Stimulated activated CD4-positive, alpha-beta T cell treated with anti-CD3 and anti-CD28 coated beads, Interleukin-15, amount 100 ng/mL, for 1 hour (primary cell): ENCODE data around the gene CNDP1.
"Not testable (repeated sequence)": the region's sequence is repeated elsewhere in the genome, so short reads cannot be mapped to it uniquely, and the experiment has no call there.

Source experiments
- DNase-seq, 2 donors: peaks; one replicate each; pipeline ENCODE4 v3.0.0-alpha.2; 2020; ENCODE audit warnings: low read depth in 1 of 2, low spot score in 1 of 2

CNDP1 gene

DNA sequence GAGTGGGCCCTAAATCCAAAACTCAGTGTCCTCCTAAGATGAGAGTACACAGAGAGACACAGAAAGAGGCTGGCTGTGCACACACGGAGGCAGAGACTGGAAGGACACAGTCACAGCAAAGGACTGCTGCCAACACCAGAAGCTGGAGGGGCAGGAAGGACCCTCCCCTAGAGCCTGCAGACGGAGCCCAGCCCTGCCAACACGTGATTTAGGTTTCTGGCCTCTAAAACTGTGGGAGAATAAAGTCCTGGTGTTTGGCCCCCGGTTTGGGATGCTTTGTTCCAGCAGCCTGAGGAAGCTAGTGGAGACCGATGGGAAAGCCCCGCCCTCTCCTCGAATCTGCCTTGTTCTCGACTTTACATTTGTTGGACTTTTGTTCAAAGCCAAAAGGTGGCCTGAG, 10.6 kb downstream of the CNDP1 start:
- no peak for DNase-seq

DNA sequence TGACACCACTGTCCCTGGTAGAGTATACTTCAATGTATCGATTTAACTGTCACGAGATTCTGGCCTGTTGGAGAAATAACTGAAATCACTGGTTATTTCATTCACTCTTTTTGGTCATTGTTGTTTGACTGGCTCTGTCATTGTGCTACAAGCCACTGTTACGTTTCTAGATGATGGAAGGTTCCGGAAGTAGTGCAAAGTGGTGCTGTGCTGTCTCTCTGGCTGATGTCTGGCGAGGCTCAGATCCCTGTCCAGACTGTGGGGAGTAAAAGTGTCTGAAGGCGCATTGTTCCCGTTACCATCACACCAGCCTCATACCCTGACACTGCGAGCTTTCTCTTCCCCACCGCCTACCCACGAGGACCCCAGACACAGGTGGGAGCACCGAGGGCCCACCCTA, 11.7 kb downstream of the CNDP1 start:
- no peak for DNase-seq

GRCh38 chr18:74546751-74547530, 12.6 kb downstream of the CNDP1 start:
- DNase-seq: no peak

GRCh38 chr18:74547860-74548259, 13.6 kb downstream of the CNDP1 start:
- DNase-seq: no peak

DNA sequence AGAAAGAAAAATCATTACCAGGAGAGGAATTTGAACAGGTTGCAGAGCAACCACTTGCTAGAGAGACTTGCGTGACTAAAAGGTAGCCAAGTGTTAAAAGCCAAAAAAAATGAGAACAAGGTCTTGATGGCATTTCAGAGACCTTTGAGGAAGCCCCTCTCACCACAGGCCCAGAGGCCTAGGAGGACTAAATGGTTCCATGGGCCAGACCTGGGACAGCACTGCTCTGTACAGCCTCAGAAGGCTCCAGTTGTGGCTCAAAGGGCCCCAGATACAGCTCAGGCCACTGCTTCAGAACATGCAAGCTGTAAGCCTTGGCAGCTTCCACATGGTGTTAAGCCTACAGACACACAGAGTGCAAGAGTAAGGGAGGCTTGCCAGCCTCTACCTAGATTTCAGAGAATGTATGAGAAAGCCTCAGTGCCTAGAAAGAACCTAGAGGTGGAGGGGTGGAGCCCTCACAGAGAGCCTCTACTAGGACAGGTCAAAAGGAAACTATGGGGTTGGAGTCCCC, 15.3 kb downstream of the CNDP1 start:
- no peak for DNase-seq

DNA sequence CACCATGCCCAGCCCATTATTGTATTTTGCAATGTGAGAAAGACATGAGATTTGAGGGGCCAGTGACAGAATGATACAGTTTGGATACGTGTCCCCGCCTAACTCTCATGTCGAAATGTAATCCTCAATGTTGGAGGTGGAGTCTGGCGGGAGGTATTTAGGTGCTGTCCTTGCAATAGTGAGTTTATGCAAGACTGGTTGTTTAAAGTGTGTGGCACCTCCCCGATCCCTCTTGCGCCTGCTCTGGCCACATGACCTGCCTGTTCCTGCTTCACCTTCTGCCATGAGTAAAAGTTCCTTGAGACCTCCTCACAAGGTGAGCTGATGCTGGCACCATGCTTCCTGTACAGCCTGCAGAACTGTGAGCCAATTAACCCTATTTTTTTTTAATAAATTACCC, 16.6 kb downstream of the CNDP1 start:
- no peak for DNase-seq

- no peak for DNase-seq
Observed at GRCh38 chr18:74551452-74551851, 17.2 kb downstream of the CNDP1 start.

DNA sequence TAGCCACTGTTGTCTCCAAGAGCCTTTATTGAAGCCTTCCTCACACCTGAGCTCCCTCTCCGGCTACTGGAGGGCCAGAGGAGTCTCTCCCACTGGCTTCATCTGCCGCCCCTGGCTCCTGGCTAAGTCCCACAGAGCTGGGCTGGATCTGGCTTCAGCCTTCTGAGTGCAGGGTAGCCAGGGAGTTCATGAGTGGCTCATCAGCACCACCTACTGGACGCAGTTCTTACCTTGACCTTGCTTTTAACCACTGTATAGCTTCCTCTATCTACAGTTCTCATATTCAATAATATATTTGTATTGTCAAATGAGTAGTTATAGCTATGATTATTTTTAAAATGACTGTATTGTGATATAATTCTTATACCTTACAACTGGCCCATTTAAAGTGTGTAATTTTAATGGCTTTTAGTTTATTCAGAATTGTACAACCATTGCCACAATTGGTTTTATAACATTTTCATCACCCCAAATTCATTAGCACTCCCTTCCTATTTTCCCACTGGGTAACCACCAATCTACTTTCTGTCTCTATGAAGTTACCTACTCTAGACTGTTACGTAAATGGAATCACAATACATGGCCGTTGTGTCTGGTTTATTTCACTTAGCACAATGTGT, 17.7 kb downstream of the CNDP1 start:
- DNase-seq: peak; percentile 39 to 47

GRCh38 chr18:74556126-74556525, 21.8 kb downstream of the CNDP1 start:
- DNase-seq: no peak

GRCh38 chr18:74558096-74558495, 23.8 kb downstream of the CNDP1 start:
- no peak for DNase-seq

- DNase-seq: no peak
Observed at GRCh38 chr18:74562131-74562730, 27.9 kb downstream of the CNDP1 start.

DNA sequence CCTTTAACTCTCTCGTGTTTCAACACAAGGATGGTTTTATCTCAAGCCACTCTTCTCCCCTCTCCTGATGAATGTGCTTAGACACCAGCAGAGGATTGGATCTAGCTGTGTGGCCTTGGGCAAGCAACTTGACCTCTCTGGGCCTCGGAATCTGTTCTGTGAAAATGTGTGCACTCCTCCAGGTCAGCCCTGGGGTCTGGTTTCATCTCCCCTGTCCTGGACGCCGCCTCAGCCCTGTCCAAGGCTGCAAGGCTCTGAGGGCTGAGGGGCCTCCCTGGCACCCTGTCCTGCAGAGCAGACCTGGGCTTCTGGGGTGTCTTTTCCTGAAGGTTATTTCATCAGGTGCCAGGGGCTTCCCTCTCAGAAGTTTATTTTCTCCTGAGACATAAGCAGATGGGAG, 28.5 kb downstream of the CNDP1 start:
- no peak for DNase-seq

- DNase-seq: no peak
Observed at GRCh38 chr18:74563999-74564398, 29.7 kb downstream of the CNDP1 start.

- not testable (repeated sequence) for DNase-seq
Observed at GRCh38 chr18:74565164-74565563, 30.9 kb downstream of the CNDP1 start.

- DNase-seq: not testable (repeated sequence)
Observed at GRCh38 chr18:74565993-74566392, 31.7 kb downstream of the CNDP1 start.

DNA sequence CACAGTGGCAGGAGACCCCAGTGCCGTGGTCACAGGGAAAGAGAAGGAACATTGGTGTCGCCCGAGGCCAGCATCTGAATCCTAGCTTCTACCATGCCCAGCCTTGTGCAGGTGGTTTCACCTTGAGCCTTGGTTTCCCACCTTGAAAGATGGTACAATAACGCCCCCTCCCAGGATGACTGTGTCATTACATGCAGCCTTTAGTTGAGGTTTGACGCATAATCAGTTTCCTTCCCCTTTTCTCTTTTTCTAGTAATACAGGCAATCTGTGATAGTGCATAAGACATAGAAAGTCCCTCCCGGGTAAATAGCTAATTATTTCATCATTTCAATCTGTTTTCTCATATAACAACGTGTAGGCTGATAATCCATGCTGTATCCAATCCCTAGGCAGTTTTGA, 33.5 kb downstream of the CNDP1 start:
- DNase-seq: no peak

GRCh38 chr18:74569401-74569800, 35.1 kb downstream of the CNDP1 start:
- no peak for DNase-seq

DNA sequence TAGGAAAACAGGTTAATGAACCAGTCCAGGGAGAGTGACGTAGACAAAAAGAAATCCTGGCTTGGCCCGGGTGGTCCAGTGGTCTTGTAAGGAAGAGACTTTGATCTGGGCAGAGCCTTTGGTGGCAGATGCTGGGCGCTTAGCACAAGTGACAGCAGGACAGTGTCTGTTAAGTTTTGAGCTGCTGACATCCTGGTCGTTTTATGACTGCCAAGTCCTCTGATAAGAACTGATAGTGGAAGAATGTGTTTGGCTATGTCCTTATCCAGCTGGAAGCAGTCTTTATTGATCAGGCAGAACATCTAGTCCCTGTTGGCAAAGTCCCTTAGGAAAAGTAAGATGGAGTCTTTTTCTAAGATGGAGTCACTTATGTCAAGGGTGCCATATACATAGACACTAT, 36.0 kb downstream of the CNDP1 start:
- DNase-seq: no peak

- no peak for DNase-seq
Observed at GRCh38 chr18:74571895-74572680, 37.8 kb downstream of the CNDP1 start.

GRCh38 chr18:74573053-74573452, 38.8 kb downstream of the CNDP1 start:
- no peak for DNase-seq

DNA sequence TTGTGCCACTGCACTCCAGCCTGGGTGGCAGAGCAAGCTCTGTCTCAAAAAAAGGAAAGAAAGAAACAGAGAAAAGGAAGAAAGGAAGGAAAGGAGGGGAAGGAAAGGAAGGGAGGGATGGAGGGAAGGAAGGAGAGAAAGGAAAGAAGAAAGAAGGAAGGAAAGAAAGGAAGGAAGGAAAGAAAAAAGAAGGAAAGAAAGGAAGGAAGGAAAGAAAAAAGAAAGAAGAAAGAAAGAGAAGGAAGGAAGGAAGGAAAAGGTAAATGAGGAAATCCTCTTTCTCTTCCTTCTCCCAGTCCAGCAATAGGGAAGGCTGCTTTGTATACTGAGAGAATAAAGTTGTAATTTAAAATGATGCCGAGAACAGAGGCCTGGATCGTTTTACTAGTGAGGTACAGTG, 40.6 kb downstream of the CNDP1 start:
- DNase-seq: no peak
